MCF 10A (cell line): Measurements from ENCODE around the gene NR3C2. TPM values are rescaled to one million over a fixed set of nuclear protein-coding genes. Genes with fewer than 3 reads are reported as not detected.

ENCODE experiments used
- BruUV-seq: library from RNA; stranded (reverse); fragments of 400-500 nt; replicated peaks from 2 replicates; lab custom pipeline; 2021; lab: Mats Ljungman, UMichigan
- CTCF ChIA-PET: fragments of 300-600 bp; sonication (Branson Sonifier 250); formaldehyde crosslinking; extraction: SDS; loops from one replicate; lab custom pipeline; 2021; ENCODE audit warnings: antibody characterized with exemption, inconsistent platforms; lab: Yijun Ruan, JAX
- POLR2A ChIA-PET: fragments of 300-600, 350-650 bp; sonication (Branson Sonifier 250); formaldehyde crosslinking; extraction: SDS; loops from one replicate; lab custom pipeline; 2020; ENCODE audit warnings: antibody characterized with exemption, inconsistent platforms; lab: Yijun Ruan, JAX
- DNase-seq: peaks from one replicate; pipeline ENCODE4 v3.0.0-alpha.2; 2018; ENCODE audit not compliant: unreplicated experiment
- H3K27ac Mint-ChIP-seq: one replicate; pipeline ENCODE4 v1.8.0; 2022; ENCODE audit warnings: mild to moderate bottlenecking, low read depth, mixed read lengths; ENCODE audit not compliant: unreplicated experiment
- H3K27me3 Mint-ChIP-seq: one replicate; pipeline ENCODE4 v1.8.0; 2022; ENCODE audit warnings: mixed read lengths; ENCODE audit not compliant: insufficient read depth, unreplicated experiment
- H3K36me3 Mint-ChIP-seq: one replicate; pipeline ENCODE4 v1.8.0; 2022; ENCODE audit warnings: mild to moderate bottlenecking, moderate library complexity, mixed read lengths; ENCODE audit not compliant: insufficient read depth, unreplicated experiment
- H3K4me1 Mint-ChIP-seq: one replicate; pipeline ENCODE4 v1.8.0; 2022; ENCODE audit warnings: mixed read lengths; ENCODE audit not compliant: insufficient read depth, unreplicated experiment
- H3K4me3 Mint-ChIP-seq: one replicate; pipeline ENCODE4 v1.8.0; 2022; ENCODE audit warnings: mild to moderate bottlenecking, moderate library complexity, mixed read lengths; ENCODE audit not compliant: unreplicated experiment
- H3K9me3 Mint-ChIP-seq: one replicate; pipeline ENCODE4 v1.8.0; 2022; ENCODE audit warnings: mixed read lengths; ENCODE audit not compliant: unreplicated experiment
- CTCF ChIP-seq: fragments of 200-600 bp; IDR thresholded peaks from one replicate; pipeline ENCODE4 v1.8.0; 2022; ENCODE audit warnings: antibody characterized with exemption, mild to moderate bottlenecking; ENCODE audit not compliant: unreplicated experiment
- intact Hi-C: fragments of 100-400 bp; cut with micrococcal nuclease; formaldehyde crosslinking; loops from 2 replicates; pipeline ENCODE4 v1.14.1; 2022
- total RNA-seq: library from RNA; stranded (reverse); gene quantifications from 2 replicates; pipeline ENCODE4 v1.2.3, GENCODE V29; 2022

Gene NR3C2
- total RNA-seq, 1 experiment from 2014 or later, result 0.21 TPM

GRCh38 chr4:148059617-148060180 is 382.5 kb downstream of the NR3C2 start:
- Mint-ChIP-seq H3K9me3 (no peaks in the 10 kb centered on the region), H3K27me3 (no peaks in the 10 kb centered on the region), H3K27ac (no peak overlapping the region), H3K4me3 (no peak overlapping the region), H3K4me1 (peaks cover 5% of the 10 kb centered on the region), H3K36me3 (peaks cover 30% of the 10 kb centered on the region)
- intact Hi-C loops, result no loop called here
- no TSS peak for BruUV-seq
- no peak for TF ChIP-seq CTCF
- no peak for DNase-seq
- ChIA-PET CTCF (interaction anchor here (0.5 to 1.2 kb wide), 5 partner anchors 44 to 961 kb away, joined by 3 to 4 read pairs (median 3); no protein-coding TSS in a partner anchor), POLR2A (interaction anchor here (0.6 kb wide), 2 partner anchors 389 to 655 kb away, joined by 3 read pairs; no protein-coding TSS in a partner anchor)

GRCh38 chr4:148057984-148058859 is 384.0 kb downstream of the NR3C2 start:
- BruUV-seq, result no TSS peak
- no peak overlapping the region for H3K27ac Mint-ChIP-seq
- no peak overlapping the region for H3K4me3 Mint-ChIP-seq
- ChIA-PET POLR2A (no interaction called here), CTCF (interaction anchor here (1.0 to 1.2 kb wide), 2 partner anchors 73 to 82 kb away, joined by 3 to 4 read pairs; no protein-coding TSS in a partner anchor)
- H3K4me1 Mint-ChIP-seq, result peaks cover 5% of the 10 kb centered on the region
- H3K36me3 Mint-ChIP-seq, result peaks cover 19% of the 10 kb centered on the region
- DNase-seq, result no peak
- intact Hi-C loops, result no loop called here
- no peak for TF ChIP-seq CTCF
- no peaks in the 10 kb centered on the region for H3K9me3 Mint-ChIP-seq
- H3K27me3 Mint-ChIP-seq, result no peaks in the 10 kb centered on the region

GRCh38 chr4:148057516-148057915 is 384.7 kb downstream of the NR3C2 start:
- TF ChIP-seq CTCF, result no peak
- ChIA-PET CTCF (no interaction called here), POLR2A (no interaction called here)
- H3K9me3 Mint-ChIP-seq, result no peaks in the 10 kb centered on the region
- peaks cover 23% of the 10 kb centered on the region for H3K36me3 Mint-ChIP-seq
- H3K4me3 Mint-ChIP-seq, result no peak overlapping the region
- no TSS peak for BruUV-seq
- intact Hi-C loops, result no loop called here
- peaks cover 5% of the 10 kb centered on the region for H3K4me1 Mint-ChIP-seq
- DNase-seq, result no peak
- H3K27me3 Mint-ChIP-seq, result no peaks in the 10 kb centered on the region
- H3K27ac Mint-ChIP-seq, result no peak overlapping the region

- peaks cover 29% of the 10 kb centered on the region for H3K36me3 Mint-ChIP-seq
- ChIA-PET CTCF (interaction anchor here (0.5 to 0.9 kb wide), 2 partner anchors 676 to 1424 kb away, joined by 3 read pairs; no protein-coding TSS in a partner anchor), POLR2A (interaction anchor here (0.9 kb wide), 1 partner anchor 21 kb away, joined by 3 read pairs; no protein-coding TSS in a partner anchor)
- TF ChIP-seq CTCF, result no peak
- H3K27ac Mint-ChIP-seq, result no peak overlapping the region
- H3K9me3 Mint-ChIP-seq, result no peaks in the 10 kb centered on the region
- DNase-seq, result peak; percentile 78
- H3K4me3 Mint-ChIP-seq, result no peak overlapping the region
- intact Hi-C loops, result no loop called here
- no peaks in the 10 kb centered on the region for H3K27me3 Mint-ChIP-seq
- BruUV-seq, result no TSS peak
- H3K4me1 Mint-ChIP-seq, result peaks cover 5% of the 10 kb centered on the region
Measured at GRCh38 chr4:148056879-148057278, 385.3 kb downstream of the NR3C2 start.
